GM21390 (cell line): ENCODE measurements around the gene ZEB1.
"Not testable (repeated sequence)": the region's sequence is repeated elsewhere in the genome, so short reads cannot be mapped to it uniquely, and the experiment has no call there.

ENCODE experiments used
- ATAC-seq: cut with Tn5 transposase; IDR thresholded peaks from one replicate; pipeline ENCODE4 v1.9.1; 2021; ENCODE audit not compliant: unreplicated experiment

The ZEB1 gene

DNA sequence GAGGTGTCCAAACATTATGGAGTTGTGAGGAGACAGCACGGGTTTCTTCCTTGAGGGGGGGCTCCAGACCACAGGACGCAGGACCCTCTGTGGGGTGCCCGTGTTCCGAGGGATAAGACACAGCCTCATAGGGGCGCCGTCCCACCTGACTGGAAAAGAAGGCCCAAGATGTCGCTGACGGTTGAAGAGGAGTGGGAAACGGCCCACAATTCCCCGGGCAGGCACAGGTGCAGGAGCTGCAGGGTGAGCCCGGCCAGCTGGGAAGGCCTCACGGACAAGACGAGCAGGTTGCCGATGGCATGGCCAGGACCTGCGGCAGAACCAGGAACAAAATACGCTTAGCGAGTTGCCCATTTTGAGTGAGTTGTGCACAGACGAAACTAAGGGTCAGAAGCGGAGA, 44.7 kb downstream of the ZEB1 start:
- ATAC-seq = not testable (repeated sequence)

DNA sequence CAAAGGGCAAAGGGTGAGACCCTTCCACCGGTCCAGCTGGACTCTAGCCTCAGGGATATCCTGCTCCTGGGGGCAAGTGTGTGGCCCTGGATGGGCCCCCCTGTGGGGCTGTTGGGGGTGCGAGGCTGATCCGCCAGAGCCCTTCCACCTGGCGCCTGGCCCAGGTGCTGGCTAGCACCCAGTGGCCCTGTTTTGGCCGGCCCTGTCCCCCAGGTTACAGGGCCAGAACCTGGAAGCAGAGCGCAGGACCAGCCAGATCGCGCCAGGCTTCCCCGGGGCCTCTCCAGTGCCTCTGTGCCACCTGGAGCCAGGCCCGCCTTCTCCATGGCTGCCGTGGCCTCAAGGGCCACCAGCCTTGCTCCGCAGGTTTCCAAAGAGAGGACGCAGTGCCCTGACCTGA, 45.2 kb downstream of the ZEB1 start:
- not testable (repeated sequence) for ATAC-seq

DNA sequence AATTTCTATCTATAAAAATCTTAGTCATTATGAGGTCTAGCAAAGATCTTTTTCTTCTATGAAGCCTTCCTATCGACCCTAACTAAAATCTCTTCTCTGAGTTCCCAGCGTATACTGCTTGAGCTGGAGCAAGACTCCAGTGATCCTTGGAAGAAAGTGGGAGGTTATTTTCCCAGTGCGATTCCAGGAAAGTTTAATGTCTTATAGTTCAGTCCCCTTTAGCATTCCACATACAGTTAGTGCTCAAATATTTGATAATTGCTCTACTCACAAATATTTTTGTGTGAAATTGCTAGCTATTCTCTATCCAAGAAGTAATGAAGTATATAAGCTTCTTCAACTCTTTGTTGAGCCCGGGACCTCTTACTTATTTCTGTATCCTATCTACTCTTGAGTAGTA, 47.7 kb downstream of the ZEB1 start:
- ATAC-seq = no peak

DNA sequence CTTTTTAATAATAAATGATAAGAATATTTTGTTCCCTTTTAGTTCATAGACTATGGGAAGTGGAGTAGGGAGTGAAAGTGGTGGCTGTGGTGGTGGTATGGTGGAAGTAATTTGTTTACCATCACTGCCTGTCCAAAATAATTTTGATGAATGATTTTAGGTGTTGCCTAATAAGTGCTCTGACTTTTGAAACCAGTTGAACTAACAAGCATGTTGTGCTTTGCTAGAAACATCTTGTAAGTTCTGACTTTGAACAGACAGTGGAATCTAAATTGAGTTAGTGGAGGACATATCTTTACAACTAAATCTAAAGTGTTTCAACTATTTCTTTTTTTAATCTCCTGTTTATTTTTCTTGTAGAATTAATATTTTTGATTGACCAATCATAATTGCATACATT, 49.7 kb downstream of the ZEB1 start:
- ATAC-seq = no peak

DNA sequence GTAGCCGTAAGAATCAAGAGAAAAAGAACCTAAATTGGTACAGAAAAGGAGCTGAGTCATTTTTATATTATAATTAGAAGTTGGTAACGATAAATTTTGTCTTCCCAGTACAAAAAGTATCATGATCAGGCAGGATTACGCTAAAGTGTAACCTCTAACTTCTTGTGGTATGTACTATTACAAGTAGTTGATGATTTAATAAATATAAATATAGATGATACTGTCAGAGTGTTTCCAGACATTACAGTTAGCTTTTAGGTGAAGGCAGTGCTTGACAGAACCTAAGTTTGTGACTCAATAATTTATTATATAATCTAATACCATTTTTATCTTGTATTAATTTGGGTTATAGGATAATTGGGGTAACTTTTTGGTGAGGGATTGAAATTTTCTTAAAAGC, 53.4 kb downstream of the ZEB1 start:
- ATAC-seq = no peak

DNA sequence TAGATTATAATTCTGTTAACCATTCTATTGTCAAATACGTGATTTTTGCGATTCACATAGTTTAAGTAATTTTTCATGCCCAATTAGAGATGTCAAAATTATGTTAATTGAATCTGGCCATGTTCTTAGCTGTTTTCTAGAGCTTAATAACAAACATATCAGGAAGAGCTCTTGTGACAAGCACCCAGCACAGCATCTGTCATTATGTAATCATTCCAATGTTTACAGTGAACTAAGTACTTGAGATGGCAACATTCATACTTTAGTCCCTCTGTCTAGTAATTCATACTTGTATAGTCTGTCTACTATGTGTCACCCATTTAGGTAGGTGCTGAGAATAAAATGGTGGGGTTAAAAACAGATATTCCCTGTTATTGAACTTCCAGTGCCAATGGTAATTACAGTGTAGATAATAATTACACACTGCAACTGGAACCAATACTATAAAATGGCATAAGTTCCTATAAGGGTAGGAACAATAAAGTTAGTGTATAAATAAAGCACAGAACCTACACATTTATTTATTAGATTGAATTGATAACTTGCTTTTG, 55.2 kb downstream of the ZEB1 start:
- ATAC-seq = no peak

DNA sequence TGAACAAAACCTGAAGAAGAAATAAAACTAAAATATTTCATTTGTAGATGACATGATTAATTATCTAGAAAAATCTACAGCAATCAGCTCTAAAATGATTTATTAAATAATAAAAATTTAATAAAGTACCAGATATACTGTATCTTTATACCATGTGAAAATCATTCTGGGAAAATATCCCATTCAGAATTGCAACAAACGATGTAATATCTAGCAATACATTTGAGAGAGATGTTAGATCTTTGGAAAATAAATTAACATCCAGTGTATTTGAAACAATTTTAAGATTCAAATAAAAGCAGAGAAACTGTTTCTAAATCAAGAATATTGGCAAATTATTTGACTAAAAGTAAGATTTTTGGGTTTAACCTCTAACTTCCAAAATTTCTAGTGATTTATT, 62.2 kb downstream of the ZEB1 start:
- no peak for ATAC-seq

DNA sequence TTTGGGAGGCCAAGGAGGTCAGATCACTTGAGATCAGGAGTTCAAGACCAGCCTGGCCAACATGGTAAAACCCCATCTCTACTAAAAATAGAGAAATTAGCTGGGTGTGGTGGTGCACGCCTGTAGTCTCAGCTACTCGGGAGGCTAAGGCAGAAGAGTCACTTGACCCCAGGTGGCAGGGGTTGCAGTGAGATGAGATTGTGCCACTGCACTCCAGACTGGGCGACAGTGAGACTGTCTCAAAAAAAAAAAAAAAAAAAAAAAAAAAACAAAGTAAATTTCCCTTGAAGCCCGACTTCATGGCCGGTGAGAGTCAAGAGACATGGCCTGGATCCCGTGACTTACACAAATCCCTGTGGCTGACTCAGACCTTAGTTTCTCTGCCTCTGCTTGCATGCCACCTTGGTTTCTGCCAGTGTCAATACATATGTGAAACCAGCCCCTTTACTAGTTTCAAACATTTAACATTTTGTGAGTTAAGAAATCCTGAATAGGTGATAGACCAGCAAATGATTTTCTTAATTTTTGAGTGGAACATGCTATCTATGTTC, 62.8 kb downstream of the ZEB1 start:
- ATAC-seq = no peak

DNA sequence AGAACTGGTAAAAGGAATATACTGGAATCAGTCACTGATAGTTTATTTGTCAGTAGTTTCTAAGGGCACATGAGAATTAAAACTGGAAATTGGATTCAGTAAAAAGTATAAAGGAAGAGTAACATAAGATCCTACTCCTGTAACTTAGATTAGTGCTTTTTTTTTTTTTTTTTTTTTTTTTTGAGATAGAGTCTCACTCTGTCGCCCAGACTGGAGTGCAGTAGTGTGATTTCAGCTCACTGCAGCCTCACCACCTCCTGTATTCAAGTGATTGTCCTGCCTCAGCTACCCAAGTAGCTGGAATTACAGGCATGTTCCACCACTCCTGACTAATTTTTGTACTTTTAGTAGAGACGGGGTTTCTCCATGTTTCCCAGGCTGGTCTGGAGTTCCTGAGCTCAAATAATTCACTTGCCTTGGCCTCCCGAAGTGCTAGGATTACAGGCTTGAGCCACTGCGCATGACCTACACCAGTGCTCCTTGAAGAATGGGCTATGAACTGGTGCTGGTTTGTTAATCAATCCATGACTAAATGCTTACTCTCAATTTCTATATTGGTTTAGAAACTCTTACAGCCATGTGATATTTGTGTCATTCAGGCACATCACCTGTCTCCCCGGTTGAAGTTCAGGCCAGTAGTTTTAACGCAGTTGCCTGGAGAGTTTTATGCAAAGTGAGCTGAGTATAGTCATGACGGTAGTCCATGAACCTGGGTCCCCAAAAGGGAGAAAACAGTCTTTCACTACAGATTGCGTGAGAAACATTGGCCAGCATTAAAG, 65.0 kb downstream of the ZEB1 start:
- ATAC-seq = peak; percentile 96

DNA sequence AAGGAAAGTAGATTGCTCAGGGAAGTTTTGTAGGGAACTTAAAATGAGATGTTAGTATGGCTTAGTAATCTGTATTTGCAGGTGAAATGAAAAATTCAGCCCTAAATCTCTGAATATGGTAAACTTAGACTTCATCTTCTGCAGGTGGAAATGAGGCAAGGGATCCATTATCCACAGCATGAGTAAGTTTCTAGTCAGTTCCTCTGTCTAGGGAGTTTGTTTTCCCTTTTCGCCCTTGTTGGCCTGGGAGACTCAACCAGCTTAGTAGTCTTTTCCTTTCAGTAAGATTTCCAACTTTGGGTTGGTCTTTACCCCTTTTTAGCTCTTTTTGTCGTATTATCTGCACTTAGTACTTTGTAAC, 65.6 kb downstream of the ZEB1 start:
- peak; percentile 23 for ATAC-seq

DNA sequence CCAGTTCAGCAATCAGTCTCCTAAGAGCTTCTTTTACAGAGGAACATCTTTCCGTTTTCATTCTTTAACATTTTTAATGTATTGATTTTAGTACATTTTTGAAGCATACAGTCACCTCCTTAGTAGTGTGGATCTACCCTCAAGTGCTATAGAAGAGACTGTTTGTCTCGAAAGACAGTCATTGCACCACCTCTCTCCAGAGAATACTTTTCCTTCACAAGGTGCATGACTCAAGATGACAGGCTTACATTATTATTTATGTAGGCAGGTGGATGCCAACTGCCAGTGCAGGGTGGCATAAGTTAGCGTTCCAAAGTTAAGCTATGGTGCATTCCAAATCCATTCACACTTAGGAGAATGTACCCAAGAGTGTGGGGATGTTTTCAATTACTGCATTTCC, 71.8 kb downstream of the ZEB1 start:
- no peak for ATAC-seq

DNA sequence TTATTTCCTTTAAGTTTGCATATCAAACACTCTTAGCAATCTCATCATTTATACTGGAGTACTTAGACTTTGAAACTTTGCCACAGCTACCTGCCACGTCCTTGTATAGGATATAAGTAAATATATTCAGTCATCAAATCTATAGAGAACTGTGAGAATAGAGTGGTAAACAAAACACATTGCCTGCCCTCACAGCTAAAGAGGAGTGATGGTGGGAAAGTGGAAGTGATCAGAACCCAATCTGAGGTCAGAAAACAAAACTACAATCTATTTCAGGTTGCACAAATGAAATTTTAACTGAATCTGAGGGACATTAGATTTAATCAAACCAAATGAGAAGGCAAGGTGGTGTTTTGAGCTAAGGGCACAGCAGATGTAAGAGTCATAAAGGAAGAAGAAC, 74.8 kb downstream of the ZEB1 start:
- peak; percentile 67 for ATAC-seq

DNA sequence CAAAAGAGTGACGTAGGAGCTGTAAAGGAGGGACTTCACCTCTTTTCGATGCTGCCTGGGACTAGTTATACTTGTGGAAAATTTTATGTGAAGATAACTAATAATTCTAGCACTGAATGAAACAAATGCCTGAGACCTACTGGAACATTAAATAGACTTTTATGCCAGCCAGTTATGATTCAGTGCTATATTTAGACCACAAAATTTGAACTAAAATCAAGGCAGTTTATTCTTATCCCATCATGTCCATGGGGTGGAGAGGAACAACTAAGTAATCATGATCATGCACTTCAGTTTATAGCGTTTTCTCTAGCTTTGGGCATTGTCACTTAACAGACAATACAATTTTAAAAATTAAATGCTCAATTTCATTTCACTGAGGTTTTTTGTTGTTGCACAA, 76.7 kb downstream of the ZEB1 start:
- ATAC-seq = no peak

DNA sequence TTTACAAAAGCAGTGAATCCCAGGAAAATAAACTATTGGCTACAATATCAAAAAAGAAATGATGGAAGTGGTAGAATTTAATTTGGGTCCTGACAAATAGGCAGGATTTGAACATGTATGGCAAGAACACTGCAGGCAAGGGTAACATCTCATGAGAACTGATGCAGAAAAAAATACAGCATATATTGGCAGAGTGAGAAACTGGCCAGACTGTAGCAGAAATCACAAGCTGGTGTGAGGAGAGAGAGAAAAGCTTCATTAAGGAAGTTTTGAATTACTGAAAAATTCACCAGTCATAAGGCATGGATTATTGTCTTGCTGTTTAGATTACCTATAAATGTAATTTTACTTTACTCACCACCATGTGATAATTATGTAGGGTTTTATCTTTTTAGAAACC, 77.4 kb downstream of the ZEB1 start:
- no peak for ATAC-seq

DNA sequence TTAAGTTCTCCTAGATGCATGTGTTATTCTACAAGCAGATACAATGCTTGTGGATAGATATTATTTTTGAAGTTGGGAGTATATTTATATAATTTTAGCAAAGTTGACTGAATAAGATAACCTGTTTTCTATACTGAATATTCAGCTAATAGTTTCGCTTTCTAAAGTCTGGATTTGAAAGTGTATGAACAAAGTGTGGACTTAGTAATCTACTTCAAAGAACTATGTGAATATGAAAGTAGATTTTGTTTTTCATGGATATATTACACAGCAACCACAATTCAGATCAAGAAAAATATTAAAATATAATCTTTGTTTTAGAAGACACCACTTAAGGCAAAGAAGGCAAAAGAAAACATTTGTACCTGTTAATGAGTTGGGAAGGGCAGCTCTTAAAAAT, 78.8 kb downstream of the ZEB1 start:
- no peak for ATAC-seq

DNA sequence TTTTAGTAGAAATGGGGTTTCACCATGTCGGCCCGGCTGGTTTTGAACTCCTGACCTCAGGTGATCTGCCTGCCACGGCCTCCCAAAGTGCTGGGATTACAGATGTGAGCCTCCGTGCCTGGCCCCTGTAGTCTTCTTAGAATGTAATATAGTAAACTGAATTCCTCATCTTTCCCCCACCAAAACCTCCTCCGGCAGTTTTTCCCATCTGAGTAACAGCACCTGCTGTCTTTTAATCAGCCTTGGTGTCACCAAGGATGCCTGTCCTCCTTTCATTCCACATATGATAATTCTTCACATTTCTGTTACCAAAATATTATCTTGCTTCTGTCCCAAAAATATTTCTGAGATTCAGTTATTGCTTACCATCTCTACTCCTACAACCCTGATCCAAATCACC, 80.2 kb downstream of the ZEB1 start:
- ATAC-seq = no peak

DNA sequence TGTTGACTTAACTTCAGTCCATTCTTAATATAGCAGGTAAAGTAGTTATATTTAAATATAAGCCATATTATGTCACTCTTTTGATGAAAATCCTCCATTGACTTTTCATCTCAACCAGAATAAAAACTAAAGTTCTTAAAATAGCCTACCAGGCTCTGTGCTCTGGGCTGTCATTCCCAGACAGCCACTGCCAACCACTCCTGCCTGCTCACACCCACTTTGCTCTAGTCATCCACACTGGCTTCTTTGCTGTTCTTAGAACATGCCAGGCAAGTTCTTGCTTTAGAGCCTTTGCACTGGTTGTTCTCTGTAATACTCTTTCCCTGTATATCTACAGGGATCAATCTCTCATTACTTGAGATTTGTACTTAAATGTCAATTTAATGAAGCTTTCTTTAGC, 80.6 kb downstream of the ZEB1 start:
- no peak for ATAC-seq

DNA sequence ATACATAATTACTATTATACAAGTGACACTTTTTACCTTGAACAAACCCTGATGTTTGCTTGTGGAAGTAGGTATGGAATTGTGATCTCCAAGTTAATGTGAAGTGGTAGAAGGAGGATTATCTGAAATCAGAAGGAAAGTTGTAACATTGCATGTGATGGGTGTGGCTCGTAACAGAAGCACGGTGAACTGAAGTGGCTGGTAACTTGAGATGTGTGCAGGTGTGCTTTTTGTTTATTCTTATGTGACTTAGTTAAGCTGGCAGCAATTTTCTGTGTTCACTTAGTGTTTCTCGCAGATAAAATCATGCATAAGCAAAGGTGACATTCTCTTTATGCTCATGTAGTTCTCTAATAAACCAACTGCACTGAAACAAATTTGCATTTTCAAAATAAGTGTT, 82.3 kb downstream of the ZEB1 start:
- ATAC-seq = no peak

DNA sequence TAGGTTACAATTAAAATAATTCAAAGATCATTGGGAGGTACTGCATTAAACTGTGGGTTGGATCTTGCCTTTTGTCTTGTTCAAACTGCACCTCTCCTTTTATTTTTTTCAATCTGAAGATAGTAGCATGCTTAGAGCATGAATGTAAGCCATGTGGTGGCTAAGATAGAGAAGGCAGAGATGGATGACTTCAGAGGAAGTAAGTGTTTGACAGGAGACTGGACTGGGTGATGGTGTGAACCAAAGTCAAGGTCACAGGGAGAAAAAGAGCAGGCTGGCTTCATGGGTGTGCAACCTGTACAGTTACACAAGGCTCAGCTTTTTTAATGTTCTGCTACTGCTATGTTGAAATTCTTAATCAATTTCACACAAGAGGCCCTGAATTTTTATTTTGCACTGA, 85.6 kb downstream of the ZEB1 start:
- no peak for ATAC-seq

DNA sequence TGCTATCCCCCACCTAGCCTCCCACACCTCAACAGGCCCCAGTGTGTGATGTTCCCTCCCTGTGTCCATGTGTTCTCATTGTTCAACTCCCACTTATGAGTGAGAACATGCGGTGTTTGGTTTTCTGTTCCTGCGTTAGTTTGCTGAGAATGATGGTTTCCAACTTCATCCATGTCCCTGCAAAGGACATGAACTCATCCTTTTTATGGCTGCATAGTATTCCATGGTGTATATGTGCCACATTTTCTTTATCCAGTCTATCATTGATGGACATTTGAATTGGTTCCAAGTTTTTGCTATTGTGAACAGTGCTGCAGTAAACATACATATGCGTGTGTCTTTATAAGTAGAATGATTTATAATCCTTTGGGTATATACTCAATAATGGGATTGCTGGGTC, 86.8 kb downstream of the ZEB1 start:
- ATAC-seq = not testable (repeated sequence)

DNA sequence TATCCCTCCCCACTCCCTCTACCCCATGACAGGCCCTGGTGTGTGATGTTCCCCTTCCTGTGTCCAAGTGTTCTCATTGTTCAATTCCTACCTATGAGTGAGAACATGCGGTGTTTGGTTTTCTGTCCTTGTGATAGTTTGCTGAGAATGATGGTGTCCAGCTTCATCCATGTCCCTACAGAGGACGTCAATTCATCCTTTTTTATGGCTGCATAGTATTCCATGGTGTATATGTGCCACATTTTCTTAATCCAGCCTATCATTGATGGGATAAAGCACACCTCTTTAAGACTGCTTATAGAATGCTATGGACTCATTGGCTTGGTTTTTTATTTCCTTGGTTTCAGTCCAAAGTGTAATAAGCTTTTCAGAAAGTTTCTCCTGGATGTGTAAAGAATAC, 93.4 kb downstream of the ZEB1 start:
- ATAC-seq = not testable (repeated sequence)

DNA sequence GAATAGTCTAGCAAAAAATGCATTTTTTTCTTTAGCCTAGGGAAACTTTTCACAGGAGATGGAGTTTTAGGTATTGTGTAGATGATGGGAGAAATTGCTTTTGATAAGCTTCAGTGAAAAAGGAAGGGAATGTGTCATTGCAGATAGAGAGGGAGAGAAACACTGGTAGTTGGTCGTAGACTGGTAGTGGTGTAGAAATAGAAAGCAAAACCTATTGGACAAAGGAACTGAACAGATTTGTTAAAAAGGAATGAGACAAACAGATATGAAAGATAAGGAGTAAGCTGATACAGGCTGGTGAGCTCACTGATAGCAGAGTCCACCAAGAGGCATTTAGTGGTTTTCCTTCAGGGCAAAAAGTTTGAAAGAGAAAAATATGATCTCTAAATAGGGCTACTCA, 94.3 kb downstream of the ZEB1 start:
- no peak for ATAC-seq

DNA sequence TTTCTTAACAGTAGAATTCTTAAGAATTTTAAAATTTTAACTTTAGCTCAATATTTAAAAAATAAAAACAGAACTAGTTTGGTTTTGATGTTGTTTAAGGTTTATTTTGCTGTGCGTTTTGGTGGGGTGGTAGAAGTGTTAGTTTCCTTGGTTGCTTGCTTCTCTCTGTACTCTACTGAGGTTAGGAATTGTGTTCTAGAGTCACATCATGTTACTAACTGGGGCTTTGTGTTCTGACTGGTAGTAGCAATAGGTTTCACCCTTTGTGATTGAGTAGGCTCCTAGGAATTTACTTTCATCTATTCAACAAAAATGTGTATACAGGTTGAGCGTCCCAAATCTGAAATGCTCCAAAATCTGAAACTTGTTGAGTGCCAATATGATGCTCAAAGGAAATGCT, 99.5 kb downstream of the ZEB1 start:
- ATAC-seq = no peak
